GM12878 (cell line): ENCODE results near the gene ABHD6. TPM values are rescaled to one million over a fixed set of nuclear protein-coding genes. Genes with fewer than 3 reads are reported as not detected.

Experiments used
- ATAC-seq: fragments of 200-7000 bp; cut with Tn5 transposase; 3 replicates; pipeline ENCODE4 v1.9.1; 2020; ENCODE audit warnings: mild to moderate bottlenecking, moderate library complexity
- BruUV-seq: library from RNA; stranded (reverse); fragments of 400-500 nt; replicated peaks from 2 replicates; lab custom pipeline; 2021; lab: Mats Ljungman, UMichigan
- CTCF ChIA-PET: fragments of 300-600 bp; sonication (Branson Sonifier 250); formaldehyde crosslinking; extraction: SDS; loops from one replicate; lab custom pipeline; 2021; ENCODE audit warnings: inconsistent platforms; lab: Yijun Ruan, JAX
- POLR2A ChIA-PET: fragments of 350-600 bp; formaldehyde crosslinking; extraction: SDS; loops from one replicate; lab custom pipeline; 2021; ENCODE audit warnings: inconsistent platforms; lab: Charles Lee
- RAD21 ChIA-PET: fragments of 300-600 bp; sonication (Branson Sonifier 250); formaldehyde crosslinking; loops from one replicate; lab custom pipeline; 2023; ENCODE audit warnings: antibody characterized with exemption; ENCODE audit not compliant: unreplicated experiment; lab: Charles Lee
- SMC1A ChIA-PET: fragments of 300-600 bp; sonication (Branson Sonifier 250); formaldehyde crosslinking; loops from one replicate; lab custom pipeline; 2023; ENCODE audit not compliant: unreplicated experiment, uncharacterized antibody; lab: Charles Lee
- DNase-seq: peaks from one replicate; pipeline ENCODE4 v3.0.0-alpha.2; 2011; ENCODE audit warnings: low read depth, low spot score
- FAIRE-seq: peaks from 3 replicates; lab custom pipeline; 2011; peaks lifted over from hg19 to GRCh38; lab: Jason Lieb, UNC
- H2AFZ ChIP-seq: 2 replicates; pipeline ENCODE4 v1.6.0; 2011; ENCODE audit warnings: low read depth, low read length, control low read depth; ENCODE audit not compliant: control insufficient read depth
- H3K27ac ChIP-seq: 2 replicates; pipeline ENCODE4 v1.5.1; 2011; ENCODE audit warnings: control low read depth; ENCODE audit not compliant: control insufficient read depth, insufficient read depth
- H3K27me3 ChIP-seq, 2 experiments: replicated peaks in 1 of 2; 2 replicates each; pipeline versions ENCODE4 v1.6.0 to v1.6.1; 2011; ENCODE audit warnings: low read length in 1 of 2; ENCODE audit not compliant: control insufficient read depth in 2 of 2, insufficient read depth in 2 of 2
- H3K36me3 ChIP-seq, 2 experiments: 2 replicates each; pipeline ENCODE4 v1.5.1; 2011; ENCODE audit warnings: low read length in 1 of 2; ENCODE audit not compliant: control insufficient read depth in 2 of 2, insufficient read depth in 2 of 2
- H3K4me1 ChIP-seq: 2 replicates; pipeline ENCODE4 v1.6.1; 2011; ENCODE audit warnings: mild to moderate bottlenecking, low read length, moderate library complexity, mixed read lengths; ENCODE audit not compliant: control insufficient read depth, insufficient read depth
- H3K4me2 ChIP-seq: 2 replicates; pipeline ENCODE4 v1.6.0; 2011; ENCODE audit warnings: control low read depth; ENCODE audit not compliant: control insufficient read depth, insufficient read depth
- H3K4me3 ChIP-seq: fragments of 200-600 bp; sonication (generic); 2 replicates; pipeline ENCODE4 v1.5.1; 2016
- H3K79me2 ChIP-seq: 2 replicates; pipeline ENCODE4 v1.6.0; 2011; ENCODE audit warnings: low read length; ENCODE audit not compliant: control insufficient read depth, insufficient read depth
- H3K9ac ChIP-seq: 2 replicates; pipeline ENCODE4 v1.8.0; 2011; ENCODE audit warnings: low read length, control low read depth, mixed read lengths; ENCODE audit not compliant: control insufficient read depth, insufficient read depth
- H3K9me3 ChIP-seq: replicated peaks from 3 replicates; pipeline ENCODE4 v1.5.1; 2011; ENCODE audit warnings: mild to moderate bottlenecking, low read length; ENCODE audit not compliant: control insufficient read depth, insufficient read depth
- H4K20me1 ChIP-seq: 2 replicates; pipeline ENCODE4 v1.6.0; 2011; ENCODE audit not compliant: control insufficient read depth, insufficient read depth
- CBFB ChIP-seq: IDR thresholded peaks from 2 replicates; pipeline ENCODE4 v1.6.1; 2016; ENCODE audit warnings: antibody characterized with exemption, low read depth
- EP300 ChIP-seq, 2 experiments: fragments of 150-350 bp in 1 of 2; IDR thresholded peaks; 2 replicates each; pipeline ENCODE4 v1.6.1; 2011 to 2012; ENCODE audit warnings: low read depth in 2 of 2, low read length in 2 of 2, borderline replicate concordance in 1 of 2, improper control_type of control experiment in 1 of 2, inconsistent platforms in 1 of 2; ENCODE audit not compliant: control insufficient read depth in 1 of 2
- HDAC6 ChIP-seq: fragments of 200-600 bp; sonication (generic); IDR thresholded peaks from one replicate; pipeline ENCODE4 v1.8.0; 2017; ENCODE audit warnings: antibody characterized with exemption; ENCODE audit not compliant: unreplicated experiment
- MAX ChIP-seq: IDR thresholded peaks from 2 replicates; pipeline ENCODE4 v1.6.1; 2012; ENCODE audit warnings: low read depth, low read length, improper control_type of control experiment
- NFXL1 ChIP-seq: fragments of 450-650 bp; IDR thresholded peaks from 2 replicates; pipeline ENCODE4 v1.6.1; 2017; ENCODE audit warnings: antibody characterized with exemption, mild to moderate bottlenecking, borderline replicate concordance
- NKRF ChIP-seq: fragments of 450-650 bp; conservative IDR thresholded peaks from 2 replicates; pipeline ENCODE4 v1.6.1; 2017; ENCODE audit warnings: mild to moderate bottlenecking, moderate library complexity
- PKNOX1 ChIP-seq: fragments of 450-650 bp; IDR thresholded peaks from 2 replicates; pipeline ENCODE4 v1.6.1; 2016; ENCODE audit warnings: mild to moderate bottlenecking
- SKIL ChIP-seq: fragments of 450-650 bp; IDR thresholded peaks from 2 replicates; pipeline ENCODE4 v1.6.1; 2017; ENCODE audit warnings: mild to moderate bottlenecking, low read depth, inconsistent platforms; ENCODE audit not compliant: poor library complexity, severe bottlenecking
- TAF1 ChIP-seq: IDR thresholded peaks from 2 replicates; pipeline ENCODE4 v1.6.1; 2011; ENCODE audit warnings: mild to moderate bottlenecking, low read depth, low read length, borderline replicate concordance
- TCF3 ChIP-seq: IDR thresholded peaks from 2 replicates; pipeline ENCODE4 v1.6.1; 2012; ENCODE audit warnings: low read depth, mild to moderate bottlenecking, low read length, borderline replicate concordance; ENCODE audit not compliant: insufficient read depth
- ZNF274 ChIP-seq: IDR thresholded peaks from one replicate; pipeline ENCODE4 v1.8.0; 2011; ENCODE audit not compliant: insufficient read length, insufficient read depth
- ZNF592 ChIP-seq: fragments of 450-650 bp; IDR thresholded peaks from 2 replicates; pipeline ENCODE4 v1.6.1; 2017; ENCODE audit warnings: mild to moderate bottlenecking, moderate library complexity
- WGBS: methylation state at CpG from one replicate; pipeline ENCODE4 v1.1.6; 2016; ENCODE audit warnings: low lambda C conversion rate; ENCODE audit not compliant: insufficient replicate concordance, insufficient coverage; ENCODE audit errors: missing lambda C conversion rate; 5-methylcytosine and 5-hydroxymethylcytosine counted together
- in situ Hi-C: fragments of 300-500 bp; cut with MboI; formaldehyde crosslinking; loops from 9 replicates; pipeline ENCODE4 v1.14.3; 2018; ENCODE audit warnings: mixed read lengths
- intact Hi-C: fragments of 100-400 bp; cut with micrococcal nuclease; formaldehyde crosslinking; loops from one replicate; pipeline ENCODE4 v1.14.2; 2022; ENCODE audit not compliant: unreplicated experiment
- polyA plus RNA-seq, 11 experiments: library from polyadenylated mRNA; depleted of rRNA in 4 of 11; unstranded in 6 of 11; stranded (reverse) in 5 of 11; fragments of >200 nt; fragmentation: Nextera tagmentation in 4 of 11; fragmentation: Illumina TruSeq in 1 of 11; extraction: Ambion mirVana in 4 of 11; extraction: Trizol in 1 of 11; gene quantifications; 1 replicate in 1 of 11; 2 replicates in 10 of 11; pipeline versions ENCODE4 v1.2.1 to v1.2.3, GENCODE V29; 2011 to 2016; ENCODE audit warnings: inconsistent platforms in 2 of 11, missing spikeins in 2 of 11, low read depth in 1 of 11
- total RNA-seq, 4 experiments: library from RNA; depleted of rRNA in 3 of 4; stranded (reverse); fragments of >200 nt in 3 of 4; fragmentation: Illumina TruSeq in 1 of 4; extraction: Trizol in 1 of 4; gene quantifications; 2 replicates each; pipeline versions ENCODE4 v1.2.1 to v1.2.3, GENCODE V29; 2013 to 2021

The ABHD6 gene
- total and polyA plus RNA-seq, 10 of the 15 experiments (the other 5 are each of a cell fraction or from before 2014, with no cell fraction given): 1.4 to 33.2 (median 3.2) TPM

GRCh38 chr3:58274027-58274614 lies 36.5 kb downstream of the ABHD6 start:
- 64% methylated on average over 3 of the region's 3 CpGs for WGBS
- Histone ChIP-seq H3K9me3 (no peaks in the 10 kb centered on the region), H3K4me1 (no peaks in the 10 kb centered on the region), H3K27me3 (no peaks in the 10 kb centered on the region), H3K4me3 (no peak overlapping the region), H3K9ac (no peak overlapping the region), H3K36me3 (peaks cover 0 to 6% of the 10 kb centered on the region in 2 experiments; a peak in 2 of 4 replicates), H3K79me2 (no peaks in the 10 kb centered on the region), H2AFZ (no peak overlapping the region), H3K27ac (no peak overlapping the region), H4K20me1 (no peaks in the 10 kb centered on the region), H3K4me2 (no peak overlapping the region)
- intact Hi-C loops (no loop called here), in situ Hi-C loops (no loop called here)
- RAD21 ChIA-PET: no interaction called here
- no peak for DNase-seq
- TF ChIP-seq EP300 (IDR thresholded peaks at IDR 0.05; ENCODE audit: borderline replicate concordance in 1 of 2, control insufficient read depth in 1 of 2, low read depth in 2 of 2, low read length in 2 of 2) (no peak), ZNF592 (no peak), ZNF274 (no peak), HDAC6 (no peak), PKNOX1 (no peak), CBFB (no peak), TAF1 (no peak), MAX (no peak), TCF3 (no peak), SKIL (no peak), NKRF (no peak), NFXL1 (no peak)
- SMC1A ChIA-PET: no interaction called here
- BruUV-seq: no TSS peak
- CTCF ChIA-PET: interaction anchor here (1.2 kb wide), 1 partner anchor 32 kb away, joined by 5 read pairs; the partner anchor contains the start of genes HTD2 and RPP14
- no peak for ATAC-seq
- POLR2A ChIA-PET: no interaction called here
- FAIRE-seq: no peak
